Thoracic aorta (tissue), 2 donors: ENCODE data around the gene GORASP2. TPM values are rescaled to one million over a fixed set of nuclear protein-coding genes. Genes with fewer than 3 reads are reported as not detected.

Experiments
- ATAC-seq: fragments of 150-250 bp; one replicate; pipeline ENCODE4 v1.8.0; 2017; ENCODE audit warnings: low read depth; ENCODE audit not compliant: insufficient number of reproducible peaks, low FRiP score
- DNase-seq: peaks from one replicate; pipeline ENCODE4 v3.0.0-alpha.2; 2020; ENCODE audit warnings: low spot score
- H3K27ac ChIP-seq, 2 donors: fragments of 200-600 bp; sonication (generic); 1 replicate in 1 of 2; 2 replicates in 1 of 2; pipeline ENCODE4 v1.5.1; 2016; ENCODE audit warnings: mild to moderate bottlenecking in 2 of 2, moderate library complexity in 2 of 2
- H3K27me3 ChIP-seq: fragments of 200-600 bp; sonication (generic); replicated peaks from 2 replicates; pipeline ENCODE4 v1.6.0; 2016; ENCODE audit warnings: mild to moderate bottlenecking; ENCODE audit not compliant: insufficient read depth
- H3K36me3 ChIP-seq: fragments of 200-600 bp; sonication (generic); one replicate; pipeline ENCODE4 v1.5.1; 2016
- H3K4me1 ChIP-seq, 2 donors: fragments of 200-600 bp; sonication (generic); 1 replicate in 1 of 2; 2 replicates in 1 of 2; pipeline versions ENCODE4 v1.5.1 to v1.6.0; 2016; ENCODE audit warnings: low read depth in 2 of 2, mild to moderate bottlenecking in 1 of 2; ENCODE audit not compliant: control insufficient read depth in 1 of 2
- H3K4me3 ChIP-seq: fragments of 200-600 bp; sonication (generic); 2 replicates; pipeline ENCODE4 v1.5.1; 2016; ENCODE audit warnings: mild to moderate bottlenecking
- H3K9me3 ChIP-seq: fragments of 200-600 bp; sonication (generic); 2 replicates; pipeline ENCODE4 v1.5.1; 2016
- total RNA-seq, 2 donors: library from RNA; depleted of rRNA; stranded (reverse); fragments of >200 nt; gene quantifications; one replicate each; pipeline versions ENCODE4 v1.1.0 to v1.2.3, GENCODE V29; 2016
- TF ChIP-seq, protein P1 (sequence below): fragments of 200-600 bp; sonication (generic); IDR thresholded peaks from one replicate; pipeline ENCODE4 v1.5.1; 2019; ENCODE audit warnings: antibody characterized with exemption

The GORASP2 gene
- total RNA-seq, 2 donors from 2014 or later = 46.3 to 50.9 TPM

GRCh38 chr2:170924969-170925368 lies 4.1 kb upstream of the GORASP2 start:
- Histone ChIP-seq H3K36me3 (no peaks in the 10 kb centered on the region), H3K9me3 (no peaks in the 10 kb centered on the region), H3K4me1 (peaks cover 3 to 9% of the 10 kb centered on the region in 2 donors), H3K4me3 (no peak overlapping the region), H3K27ac (no peak overlapping the region), H3K27me3 (no peaks in the 10 kb centered on the region)
- DNase-seq (no peak), ATAC-seq (no peak)
- TF ChIP-seq, protein P1, sequence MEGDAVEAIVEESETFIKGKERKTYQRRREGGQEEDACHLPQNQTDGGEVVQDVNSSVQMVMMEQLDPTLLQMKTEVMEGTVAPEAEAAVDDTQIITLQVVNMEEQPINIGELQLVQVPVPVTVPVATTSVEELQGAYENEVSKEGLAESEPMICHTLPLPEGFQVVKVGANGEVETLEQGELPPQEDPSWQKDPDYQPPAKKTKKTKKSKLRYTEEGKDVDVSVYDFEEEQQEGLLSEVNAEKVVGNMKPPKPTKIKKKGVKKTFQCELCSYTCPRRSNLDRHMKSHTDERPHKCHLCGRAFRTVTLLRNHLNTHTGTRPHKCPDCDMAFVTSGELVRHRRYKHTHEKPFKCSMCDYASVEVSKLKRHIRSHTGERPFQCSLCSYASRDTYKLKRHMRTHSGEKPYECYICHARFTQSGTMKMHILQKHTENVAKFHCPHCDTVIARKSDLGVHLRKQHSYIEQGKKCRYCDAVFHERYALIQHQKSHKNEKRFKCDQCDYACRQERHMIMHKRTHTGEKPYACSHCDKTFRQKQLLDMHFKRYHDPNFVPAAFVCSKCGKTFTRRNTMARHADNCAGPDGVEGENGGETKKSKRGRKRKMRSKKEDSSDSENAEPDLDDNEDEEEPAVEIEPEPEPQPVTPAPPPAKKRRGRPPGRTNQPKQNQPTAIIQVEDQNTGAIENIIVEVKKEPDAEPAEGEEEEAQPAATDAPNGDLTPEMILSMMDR = no peak

DNA sequence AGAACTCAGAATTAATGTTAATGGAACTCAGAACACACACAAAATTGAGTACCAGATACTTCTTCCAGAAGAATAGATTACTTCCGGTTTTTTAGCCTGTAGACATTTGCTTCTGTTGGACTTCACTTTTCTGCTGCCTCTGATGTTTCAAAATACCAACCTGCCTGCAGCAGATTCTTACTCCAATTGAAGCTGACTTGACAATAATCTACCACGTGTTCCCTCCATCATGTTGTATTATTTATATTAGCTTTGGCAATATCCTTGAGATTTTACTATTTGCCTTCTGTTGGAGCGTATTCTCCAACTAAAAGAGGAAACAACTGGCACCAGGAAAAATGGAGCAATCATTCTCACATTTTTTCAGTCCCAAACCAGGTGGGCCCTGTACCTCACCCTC lies 3.1 kb upstream of the GORASP2 start:
- no peak for ATAC-seq
- Histone ChIP-seq H3K9me3 (no peaks in the 10 kb centered on the region), H3K27ac (no peak overlapping the region), H3K36me3 (no peaks in the 10 kb centered on the region), H3K4me1 (peaks cover 8 to 19% of the 10 kb centered on the region in 2 donors), H3K27me3 (no peaks in the 10 kb centered on the region), H3K4me3 (no peak overlapping the region)
- no peak for DNase-seq
- TF ChIP-seq, protein P1 = no peak

DNA sequence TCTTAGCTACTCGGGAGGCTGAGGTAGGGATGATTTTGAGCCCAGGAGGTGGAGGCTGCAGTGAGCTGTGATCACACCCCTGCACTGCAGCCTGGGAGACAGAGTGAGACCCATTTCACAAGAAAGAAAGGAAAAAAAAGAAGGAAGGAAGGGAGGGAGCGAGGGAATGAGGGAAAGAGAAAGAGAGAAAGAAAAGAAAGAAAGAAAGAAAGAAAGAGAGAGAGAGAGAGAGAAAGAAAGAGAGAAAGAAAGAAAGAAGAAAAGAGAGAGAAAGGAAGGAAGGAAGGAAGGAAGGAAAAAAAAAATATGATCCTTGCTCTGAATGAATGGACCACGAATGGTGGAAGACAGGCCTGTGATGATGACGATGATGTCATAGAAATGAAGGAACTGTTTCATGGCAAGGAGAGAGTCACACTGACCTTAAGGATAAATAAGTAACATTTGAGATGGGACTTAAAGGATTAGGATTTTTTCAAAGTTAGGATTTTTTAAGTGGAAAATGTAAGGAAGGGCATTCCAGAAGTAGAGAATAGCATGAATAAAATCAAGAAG lies 2.2 kb upstream of the GORASP2 start:
- no peak for ATAC-seq

DNA sequence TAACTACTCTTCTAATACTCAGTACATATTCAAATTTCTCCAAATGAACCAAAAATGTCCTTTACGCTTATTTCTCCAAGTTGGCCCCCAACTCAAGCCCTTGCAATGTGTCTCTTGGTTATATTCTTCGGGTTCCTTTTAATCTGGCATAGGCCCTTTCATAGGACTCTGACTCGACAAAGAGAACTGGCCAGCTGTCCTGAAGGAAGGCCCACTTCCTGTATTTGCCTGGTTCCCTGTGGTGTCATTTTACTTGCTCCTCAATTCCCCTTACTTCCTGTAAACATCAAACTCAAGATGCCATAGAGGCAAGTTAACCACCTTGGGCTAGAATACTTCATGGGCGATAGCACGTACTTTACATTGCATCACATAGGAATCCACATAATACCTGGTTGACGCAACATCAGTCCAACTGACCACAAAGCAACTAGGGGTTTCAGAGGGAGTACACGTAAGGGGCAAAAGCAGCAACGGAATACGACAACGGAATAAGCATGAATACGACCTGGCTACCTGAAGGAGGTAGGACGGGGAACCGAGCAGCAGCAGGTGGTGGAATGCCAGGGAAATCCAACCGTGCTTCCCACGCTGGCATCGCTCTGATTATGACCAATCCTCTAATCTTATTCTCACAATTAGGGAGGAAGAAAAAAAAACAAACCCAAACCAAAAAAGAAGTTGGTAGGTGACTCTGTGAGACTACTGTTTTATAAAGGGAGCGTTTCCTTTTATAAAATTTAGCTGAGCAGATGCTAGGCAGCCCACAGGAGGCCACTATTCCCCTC lies 823 bp upstream of the GORASP2 start:
- H3K9me3 ChIP-seq = no peaks in the 10 kb centered on the region
- ATAC-seq = no peak
- H3K36me3 ChIP-seq = no peaks in the 10 kb centered on the region
- peaks cover 20 to 37% of the 10 kb centered on the region in 2 donors for H3K4me1 ChIP-seq
- no peak for DNase-seq
- TF ChIP-seq, protein P1 = no peak
- peak overlapping the region; percentile 64 to 69 for H3K27ac ChIP-seq
- H3K27me3 ChIP-seq = no peaks in the 10 kb centered on the region
- H3K4me3 ChIP-seq = peak overlapping the region; percentile 86

More for the DNA sequence above, 2.2 kb upstream of the GORASP2 start:
- TF ChIP-seq, protein P1 = no peak
- Histone ChIP-seq H3K4me3 (no peak overlapping the region), H3K9me3 (no peaks in the 10 kb centered on the region), H3K36me3 (no peaks in the 10 kb centered on the region), H3K27ac (no peak overlapping the region), H3K4me1 (peaks cover 13 to 28% of the 10 kb centered on the region in 2 donors), H3K27me3 (no peaks in the 10 kb centered on the region)
- no peak for DNase-seq

DNA sequence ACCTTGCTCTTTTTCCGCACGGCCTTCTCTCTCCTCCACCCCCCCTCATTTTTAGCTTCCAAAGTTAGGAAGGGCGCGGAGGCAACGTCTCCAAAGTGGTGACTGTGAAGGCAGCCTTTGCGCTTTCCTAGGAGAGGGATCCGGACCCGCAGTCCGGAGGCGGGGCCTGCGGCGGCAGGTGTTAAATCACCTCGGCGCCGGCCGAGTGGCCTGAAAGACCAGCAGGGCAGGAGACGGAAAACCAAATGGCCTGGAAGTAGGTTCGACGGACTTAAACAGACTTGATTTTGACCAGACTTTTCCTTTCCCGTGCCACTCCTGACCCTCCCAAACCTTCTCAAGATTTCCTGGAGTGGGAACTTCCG lies 615 bp downstream of the GORASP2 start:
- TF ChIP-seq, protein P1 = no peak
- Histone ChIP-seq H3K4me1 (peaks cover 20 to 37% of the 10 kb centered on the region in 2 donors), H3K27ac (peak overlapping the region; percentile 83 to 91), H3K27me3 (no peaks in the 10 kb centered on the region), H3K36me3 (no peaks in the 10 kb centered on the region), H3K9me3 (no peaks in the 10 kb centered on the region), H3K4me3 (peak overlapping the region; percentile 86)
- DNase-seq (no peak), ATAC-seq (no peak)
